ENCODE measurements around the gene CA11.
A peak's percentile ranks its signal among the peaks of the same experiment; 100 is the strongest.

Gene CA11

GRCh38 chr19:48613024-48613851 lies 32.7 kb downstream of the CA11 start:
- DNase-seq, result peak in 7 of 14 donors; percentile 14 to 70 (median 32)

- DNase-seq, result no peak
Measured at GRCh38 chr19:48611872-48612271, 34.1 kb downstream of the CA11 start.

GRCh38 chr19:48609571-48610108 lies 36.3 kb downstream of the CA11 start:
- no peak for DNase-seq

- DNase-seq, result peak in 5 of 14 donors; percentile 9 to 46 (median 18)
Measured at GRCh38 chr19:48608798-48609263, 37.2 kb downstream of the CA11 start.

- no peak for DNase-seq
Measured at GRCh38 chr19:48607359-48607755, 38.6 kb downstream of the CA11 start.

- DNase-seq, result no peak
Measured at GRCh38 chr19:48606463-48607358, 39.3 kb downstream of the CA11 start, which contains the start of gene SPACA4. Gene SPACA4, plus strand, starts transcription at chr19:48606742. Its CDS starts 237 bp downstream, at chr19:48606979.

- no peak for DNase-seq
Measured at GRCh38 chr19:48603850-48604249, 42.1 kb downstream of the CA11 start.

GRCh38 chr19:48603449-48603848 lies 42.5 kb downstream of the CA11 start:
- DNase-seq, result no peak

GRCh38 chr19:48603001-48603400 lies 43.0 kb downstream of the CA11 start:
- DNase-seq, result no peak

- no peak for DNase-seq
Measured at GRCh38 chr19:48600679-48601417, 45.1 kb downstream of the CA11 start.

- DNase-seq, result no peak
Measured at GRCh38 chr19:48598996-48599700, 46.8 kb downstream of the CA11 start.

GRCh38 chr19:48596679-48597465 lies 49.1 kb downstream of the CA11 start:
- no peak for DNase-seq

GRCh38 chr19:48596237-48596636 lies 49.8 kb downstream of the CA11 start:
- no peak for DNase-seq

- no peak for DNase-seq
Measured at GRCh38 chr19:48595833-48596232, 50.2 kb downstream of the CA11 start.

GRCh38 chr19:48595171-48595570 lies 50.8 kb downstream of the CA11 start:
- DNase-seq, result no peak

GRCh38 chr19:48591021-48591420 lies 55.0 kb downstream of the CA11 start:
- no peak for DNase-seq

GRCh38 chr19:48588670-48589401 lies 57.2 kb downstream of the CA11 start:
- DNase-seq, result peak in 13 of 14 donors; percentile 19 to 85 (median 62)

Data from C1 segment of cervical spinal cord (tissue), 14 donors.